Epithelial cell of esophagus (primary cell): ENCODE results near the gene GPC5.

Source experiments
- DNase-seq: peaks from one replicate; pipeline ENCODE4 v3.0.0; 2010; ENCODE audit warnings: low read depth
- H3K4me3 ChIP-seq: 2 replicates; pipeline ENCODE4 v1.5.1; 2011; ENCODE audit warnings: mild to moderate bottlenecking, low read length, control low read depth
- TF ChIP-seq, protein P1 (sequence below): IDR thresholded peaks from 2 replicates; pipeline ENCODE4 v1.5.1; 2011; ENCODE audit warnings: low read depth, mild to moderate bottlenecking, low read length, control low read depth, inconsistent platforms; ENCODE audit not compliant: insufficient read depth; ENCODE audit errors: missing control alignments

GPC5 gene

DNA sequence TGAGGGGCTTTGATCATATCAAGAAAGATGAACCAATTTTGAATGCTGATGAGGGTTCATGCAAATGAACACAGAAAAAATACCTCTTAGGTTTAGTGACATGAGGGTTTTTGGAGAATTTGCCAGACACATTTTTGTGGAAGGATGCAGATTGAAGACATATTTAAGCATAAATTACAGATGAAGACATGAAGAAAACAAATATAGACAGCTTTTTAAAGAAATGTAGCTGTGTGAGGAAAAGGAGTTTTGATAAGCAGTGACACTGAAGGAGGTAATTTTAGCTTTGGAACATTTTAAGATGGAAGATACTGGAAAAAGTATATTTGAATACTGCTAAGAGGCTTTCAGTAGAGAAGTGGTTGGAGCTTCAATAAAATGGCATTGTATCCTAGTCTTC, 1017.4 kb downstream of the GPC5 start:
- TF ChIP-seq, protein P1, sequence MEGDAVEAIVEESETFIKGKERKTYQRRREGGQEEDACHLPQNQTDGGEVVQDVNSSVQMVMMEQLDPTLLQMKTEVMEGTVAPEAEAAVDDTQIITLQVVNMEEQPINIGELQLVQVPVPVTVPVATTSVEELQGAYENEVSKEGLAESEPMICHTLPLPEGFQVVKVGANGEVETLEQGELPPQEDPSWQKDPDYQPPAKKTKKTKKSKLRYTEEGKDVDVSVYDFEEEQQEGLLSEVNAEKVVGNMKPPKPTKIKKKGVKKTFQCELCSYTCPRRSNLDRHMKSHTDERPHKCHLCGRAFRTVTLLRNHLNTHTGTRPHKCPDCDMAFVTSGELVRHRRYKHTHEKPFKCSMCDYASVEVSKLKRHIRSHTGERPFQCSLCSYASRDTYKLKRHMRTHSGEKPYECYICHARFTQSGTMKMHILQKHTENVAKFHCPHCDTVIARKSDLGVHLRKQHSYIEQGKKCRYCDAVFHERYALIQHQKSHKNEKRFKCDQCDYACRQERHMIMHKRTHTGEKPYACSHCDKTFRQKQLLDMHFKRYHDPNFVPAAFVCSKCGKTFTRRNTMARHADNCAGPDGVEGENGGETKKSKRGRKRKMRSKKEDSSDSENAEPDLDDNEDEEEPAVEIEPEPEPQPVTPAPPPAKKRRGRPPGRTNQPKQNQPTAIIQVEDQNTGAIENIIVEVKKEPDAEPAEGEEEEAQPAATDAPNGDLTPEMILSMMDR = no peak
- DNase-seq = no peak
- no peak overlapping the region for H3K4me3 ChIP-seq

DNA sequence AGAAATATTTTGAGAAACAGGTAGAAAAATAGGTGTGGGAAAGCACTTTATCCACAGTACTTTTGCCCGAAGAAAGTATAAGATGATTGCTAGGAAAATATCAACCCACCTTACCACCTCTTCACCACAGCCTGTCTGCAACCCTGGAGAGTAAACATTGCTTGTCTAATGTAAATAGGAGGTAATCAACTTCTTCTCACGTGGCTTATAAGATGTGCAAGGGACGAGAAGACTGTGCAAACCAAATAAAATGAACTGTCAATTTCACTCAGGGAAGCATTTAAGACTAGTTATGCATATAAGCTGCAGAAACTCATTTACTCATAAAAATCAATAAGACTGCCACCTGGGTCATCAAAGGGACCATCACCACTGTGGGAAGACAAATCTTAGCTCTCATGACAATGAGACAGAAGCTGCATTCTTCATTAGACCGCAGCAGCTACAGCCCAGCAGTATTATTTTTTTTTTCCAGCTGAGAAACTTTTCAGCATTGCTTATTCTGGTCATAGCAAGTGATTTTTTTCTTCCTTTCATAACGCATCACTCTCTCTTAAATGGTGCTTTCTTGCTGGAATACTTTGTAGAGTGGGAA, 1020.5 kb downstream of the GPC5 start:
- DNase-seq = no peak
- no peak overlapping the region for H3K4me3 ChIP-seq
- TF ChIP-seq, protein P1 = no peak

GRCh38 chr13:92429231-92429630, 1030.8 kb downstream of the GPC5 start:
- no peak overlapping the region for H3K4me3 ChIP-seq
- TF ChIP-seq, protein P1 = no peak
- no peak for DNase-seq

DNA sequence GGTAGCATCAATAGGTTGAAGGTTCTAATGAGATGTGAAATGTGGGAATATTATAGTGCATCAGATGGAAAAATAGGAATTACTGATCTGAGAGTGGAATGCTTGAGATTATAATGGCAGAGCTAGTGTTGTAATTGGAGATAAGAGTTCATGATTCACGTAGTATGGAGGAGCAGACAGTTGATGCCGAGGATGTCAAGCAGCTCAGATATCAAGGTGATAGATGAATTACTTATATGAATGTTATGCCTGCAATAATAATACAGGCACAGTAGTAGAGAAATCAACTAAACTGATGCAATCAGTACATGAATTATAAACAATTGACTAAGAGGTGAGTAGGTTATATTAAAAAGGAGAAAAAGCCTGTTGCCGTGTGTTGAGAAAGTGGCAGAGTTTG, 1035.0 kb downstream of the GPC5 start:
- H3K4me3 ChIP-seq = no peak overlapping the region
- DNase-seq = no peak

GRCh38 chr13:92433963-92434362, 1035.5 kb downstream of the GPC5 start:
- no peak for DNase-seq
- H3K4me3 ChIP-seq = no peak overlapping the region
- TF ChIP-seq, protein P1 = no peak

More for the DNA sequence above, 1035.0 kb downstream of the GPC5 start:
- TF ChIP-seq, protein P1 = no peak

GRCh38 chr13:92436924-92437323, 1038.5 kb downstream of the GPC5 start:
- peak; percentile 2 for DNase-seq
- no peak overlapping the region for H3K4me3 ChIP-seq

More at GRCh38 chr13:92436924-92437323, 1038.5 kb downstream of the GPC5 start:
- TF ChIP-seq, protein P1 = no peak
